Progenitor cell of endocrine pancreas (in vitro differentiated cells): ENCODE results near the gene ARHGEF11. TPM values are rescaled to one million over a fixed set of nuclear protein-coding genes. Genes with fewer than 3 reads are reported as not detected.

Experiments used
- DNase-seq: peaks from one replicate; pipeline ENCODE4 v3.0.0; 2021; ENCODE audit warnings: low spot score; ENCODE audit not compliant: unreplicated experiment
- H3K27ac Mint-ChIP-seq: 2 replicates; pipeline ENCODE4 v1.8.0; 2021; ENCODE audit warnings: mild to moderate bottlenecking, moderate library complexity, mixed read lengths
- H3K27me3 Mint-ChIP-seq: 2 replicates; pipeline ENCODE4 v1.8.0; 2021; ENCODE audit warnings: mixed read lengths
- H3K36me3 Mint-ChIP-seq: 2 replicates; pipeline ENCODE4 v1.8.0; 2022; ENCODE audit warnings: mixed read lengths; ENCODE audit not compliant: insufficient read depth
- H3K4me1 Mint-ChIP-seq: 2 replicates; pipeline ENCODE4 v1.8.0; 2021; ENCODE audit warnings: low read depth, mixed read lengths
- H3K4me3 Mint-ChIP-seq: 2 replicates; pipeline ENCODE4 v1.8.0; 2021; ENCODE audit warnings: low read depth, mild to moderate bottlenecking, moderate library complexity, mixed read lengths
- H3K9me3 Mint-ChIP-seq: 2 replicates; pipeline ENCODE4 v1.8.0; 2021; ENCODE audit warnings: low read depth, mixed read lengths
- CTCF ChIP-seq: fragments of 200-600 bp; sonication (generic); IDR thresholded peaks from one replicate; pipeline ENCODE4 v1.5.0; 2021; ENCODE audit warnings: antibody characterized with exemption, mild to moderate bottlenecking; ENCODE audit not compliant: unreplicated experiment
- total RNA-seq: library from RNA; stranded (reverse); gene quantifications from 2 replicates; pipeline ENCODE4 v1.2.1, GENCODE V29; 2021

The ARHGEF11 gene
- total RNA-seq, 1 donor from 2014 or later, result 56.7 TPM

DNA sequence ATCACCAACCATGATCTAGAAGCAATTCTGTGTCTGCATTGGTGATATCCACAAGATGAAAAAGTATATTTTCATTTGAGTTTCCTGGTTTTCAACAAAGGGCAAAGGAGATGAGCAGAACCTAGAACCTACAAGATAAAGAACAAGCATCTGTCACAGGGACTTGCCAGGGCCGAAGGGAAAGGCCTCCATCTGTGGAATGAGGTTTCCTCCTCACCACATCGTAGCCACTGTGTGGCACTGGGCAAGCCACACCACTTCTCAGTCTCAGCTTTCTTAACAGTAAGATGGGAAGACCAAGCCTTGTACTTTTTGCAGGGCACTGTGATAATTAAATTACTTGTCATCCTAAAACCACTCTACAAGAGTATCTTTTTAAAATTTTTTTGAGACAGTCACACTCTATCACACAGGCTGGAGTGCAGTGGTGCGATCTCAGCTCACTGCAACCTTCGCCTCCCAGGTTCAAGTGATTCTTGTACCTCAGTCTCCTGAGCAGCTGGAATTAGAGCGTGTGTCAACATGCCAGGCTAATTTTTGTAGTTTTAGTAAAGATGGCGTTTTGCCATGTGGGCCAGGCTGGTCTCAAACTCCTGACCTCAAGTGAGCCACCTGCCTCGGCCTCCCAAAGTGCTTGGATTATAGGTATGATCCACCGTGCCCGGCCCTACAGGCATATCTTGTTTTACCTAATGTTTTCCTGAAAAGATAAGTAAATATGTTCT lies 45.8 kb downstream of the ARHGEF11 start:
- H3K27me3 Mint-ChIP-seq, result no peaks in the 10 kb centered on the region
- no peak overlapping the region for H3K4me3 Mint-ChIP-seq
- H3K36me3 Mint-ChIP-seq, result no peaks in the 10 kb centered on the region
- no peak for TF ChIP-seq CTCF
- DNase-seq, result no peak
- H3K9me3 Mint-ChIP-seq, result no peaks in the 10 kb centered on the region
- no peak overlapping the region for H3K27ac Mint-ChIP-seq
- H3K4me1 Mint-ChIP-seq, result peaks cover 15% of the 10 kb centered on the region

GRCh38 chr1:156998840-156999500 lies 46.6 kb downstream of the ARHGEF11 start:
- H3K4me1 Mint-ChIP-seq, result peaks cover 21% of the 10 kb centered on the region
- no peak overlapping the region for H3K4me3 Mint-ChIP-seq
- no peak for TF ChIP-seq CTCF
- H3K27ac Mint-ChIP-seq, result no peak overlapping the region
- no peaks in the 10 kb centered on the region for H3K27me3 Mint-ChIP-seq
- H3K36me3 Mint-ChIP-seq, result no peaks in the 10 kb centered on the region
- no peaks in the 10 kb centered on the region for H3K9me3 Mint-ChIP-seq
- DNase-seq, result no peak

- Mint-ChIP-seq H3K36me3 (no peaks in the 10 kb centered on the region), H3K4me1 (peaks cover 24% of the 10 kb centered on the region), H3K27me3 (no peaks in the 10 kb centered on the region), H3K4me3 (no peak overlapping the region), H3K9me3 (no peaks in the 10 kb centered on the region), H3K27ac (no peak overlapping the region)
- no peak for DNase-seq
- no peak for TF ChIP-seq CTCF
Measured at GRCh38 chr1:156998301-156998700, 47.2 kb downstream of the ARHGEF11 start.

DNA sequence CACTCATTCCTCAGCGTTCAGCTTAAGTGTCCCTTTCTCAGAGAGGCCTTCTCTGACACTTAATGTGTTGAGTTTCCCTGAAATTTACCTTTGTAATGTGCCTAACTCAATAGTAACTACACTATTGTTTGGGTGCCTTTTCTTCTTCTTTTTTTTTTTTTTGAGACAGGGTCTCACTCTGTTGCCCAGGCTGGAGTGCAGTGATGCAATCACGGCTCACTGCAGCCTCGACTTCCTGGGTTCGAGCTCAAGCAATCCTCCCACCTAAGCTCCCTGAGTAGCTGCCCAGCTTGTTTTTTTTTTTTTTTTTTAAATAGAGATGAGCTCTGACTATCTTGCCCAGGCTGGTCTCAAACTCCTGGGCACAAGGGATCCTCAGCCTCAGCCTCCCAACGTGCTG lies 50.1 kb downstream of the ARHGEF11 start:
- TF ChIP-seq CTCF, result no peak
- H3K27ac Mint-ChIP-seq, result no peak overlapping the region
- H3K4me1 Mint-ChIP-seq, result peaks cover 24% of the 10 kb centered on the region
- no peaks in the 10 kb centered on the region for H3K9me3 Mint-ChIP-seq
- DNase-seq, result no peak
- no peak overlapping the region for H3K4me3 Mint-ChIP-seq
- H3K36me3 Mint-ChIP-seq, result peaks cover 3% of the 10 kb centered on the region
- H3K27me3 Mint-ChIP-seq, result no peaks in the 10 kb centered on the region

GRCh38 chr1:156994277-156994676 lies 51.3 kb downstream of the ARHGEF11 start:
- H3K27ac Mint-ChIP-seq, result peak overlapping the region; percentile 25
- no peaks in the 10 kb centered on the region for H3K27me3 Mint-ChIP-seq
- H3K4me3 Mint-ChIP-seq, result no peak overlapping the region

More at GRCh38 chr1:156994277-156994676, 51.3 kb downstream of the ARHGEF11 start:
- DNase-seq, result no peak
- no peaks in the 10 kb centered on the region for H3K9me3 Mint-ChIP-seq
- peaks cover 3% of the 10 kb centered on the region for H3K36me3 Mint-ChIP-seq
- TF ChIP-seq CTCF, result no peak
- H3K4me1 Mint-ChIP-seq, result peaks cover 24% of the 10 kb centered on the region
